NB4 (cell line): ENCODE data around the gene ACACB.

Experiments used
- DNase-seq: peaks from one replicate; pipeline ENCODE4 v3.0.0; 2010; ENCODE audit warnings: low read depth
- H3K4me3 ChIP-seq: one replicate; pipeline ENCODE4 v1.5.1; 2011; ENCODE audit warnings: mild to moderate bottlenecking, low read depth, low read length, moderate library complexity
- MAX ChIP-seq: IDR thresholded peaks from 2 replicates; pipeline ENCODE4 v1.6.1; 2011; ENCODE audit warnings: low read depth, low read length
- MYC ChIP-seq: IDR thresholded peaks from 2 replicates; pipeline ENCODE4 v1.6.1; 2011; ENCODE audit warnings: low read depth, low read length
- POLR2A ChIP-seq: IDR thresholded peaks from 2 replicates; pipeline ENCODE4 v1.6.1; 2011; ENCODE audit warnings: mild to moderate bottlenecking; ENCODE audit not compliant: insufficient read length; ENCODE audit errors: extremely low read depth
- TF ChIP-seq, protein P1 (sequence below): IDR thresholded peaks from one replicate; pipeline ENCODE4 v1.5.1; 2012; ENCODE audit warnings: low read depth, low read length

The ACACB gene

DNA sequence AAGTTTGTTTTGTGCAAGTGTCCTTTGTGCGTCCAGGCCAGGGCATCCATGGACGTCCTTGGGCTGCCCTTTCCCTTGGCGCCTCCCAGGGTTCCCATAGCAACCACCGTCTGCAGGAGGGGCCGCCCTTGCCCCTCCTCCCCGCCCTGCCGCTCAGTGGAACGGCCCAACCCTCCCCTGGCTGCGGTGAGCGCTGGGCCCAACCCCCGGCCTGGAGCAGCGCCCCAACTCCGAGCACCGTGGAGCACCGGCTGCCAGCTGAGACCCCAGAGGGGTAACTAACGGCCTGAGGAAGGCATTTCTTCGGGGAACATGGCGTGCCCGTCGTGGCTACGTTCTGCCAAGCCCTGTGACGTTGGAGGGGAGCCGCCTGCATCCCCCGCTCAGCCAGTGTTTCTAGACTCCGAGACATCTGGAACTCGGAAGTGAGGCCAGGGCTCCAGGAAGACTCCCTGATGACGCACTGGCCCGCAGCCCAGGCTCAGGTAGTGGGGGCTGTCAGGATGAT is 5.3 kb upstream of the ACACB start:
- TF ChIP-seq MYC (no peak), MAX (no peak), POLR2A (no peak)
- TF ChIP-seq, protein P1, sequence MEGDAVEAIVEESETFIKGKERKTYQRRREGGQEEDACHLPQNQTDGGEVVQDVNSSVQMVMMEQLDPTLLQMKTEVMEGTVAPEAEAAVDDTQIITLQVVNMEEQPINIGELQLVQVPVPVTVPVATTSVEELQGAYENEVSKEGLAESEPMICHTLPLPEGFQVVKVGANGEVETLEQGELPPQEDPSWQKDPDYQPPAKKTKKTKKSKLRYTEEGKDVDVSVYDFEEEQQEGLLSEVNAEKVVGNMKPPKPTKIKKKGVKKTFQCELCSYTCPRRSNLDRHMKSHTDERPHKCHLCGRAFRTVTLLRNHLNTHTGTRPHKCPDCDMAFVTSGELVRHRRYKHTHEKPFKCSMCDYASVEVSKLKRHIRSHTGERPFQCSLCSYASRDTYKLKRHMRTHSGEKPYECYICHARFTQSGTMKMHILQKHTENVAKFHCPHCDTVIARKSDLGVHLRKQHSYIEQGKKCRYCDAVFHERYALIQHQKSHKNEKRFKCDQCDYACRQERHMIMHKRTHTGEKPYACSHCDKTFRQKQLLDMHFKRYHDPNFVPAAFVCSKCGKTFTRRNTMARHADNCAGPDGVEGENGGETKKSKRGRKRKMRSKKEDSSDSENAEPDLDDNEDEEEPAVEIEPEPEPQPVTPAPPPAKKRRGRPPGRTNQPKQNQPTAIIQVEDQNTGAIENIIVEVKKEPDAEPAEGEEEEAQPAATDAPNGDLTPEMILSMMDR: no peak
- peak overlapping the region; percentile 61 for H3K4me3 ChIP-seq
- peak; percentile 89 for DNase-seq

DNA sequence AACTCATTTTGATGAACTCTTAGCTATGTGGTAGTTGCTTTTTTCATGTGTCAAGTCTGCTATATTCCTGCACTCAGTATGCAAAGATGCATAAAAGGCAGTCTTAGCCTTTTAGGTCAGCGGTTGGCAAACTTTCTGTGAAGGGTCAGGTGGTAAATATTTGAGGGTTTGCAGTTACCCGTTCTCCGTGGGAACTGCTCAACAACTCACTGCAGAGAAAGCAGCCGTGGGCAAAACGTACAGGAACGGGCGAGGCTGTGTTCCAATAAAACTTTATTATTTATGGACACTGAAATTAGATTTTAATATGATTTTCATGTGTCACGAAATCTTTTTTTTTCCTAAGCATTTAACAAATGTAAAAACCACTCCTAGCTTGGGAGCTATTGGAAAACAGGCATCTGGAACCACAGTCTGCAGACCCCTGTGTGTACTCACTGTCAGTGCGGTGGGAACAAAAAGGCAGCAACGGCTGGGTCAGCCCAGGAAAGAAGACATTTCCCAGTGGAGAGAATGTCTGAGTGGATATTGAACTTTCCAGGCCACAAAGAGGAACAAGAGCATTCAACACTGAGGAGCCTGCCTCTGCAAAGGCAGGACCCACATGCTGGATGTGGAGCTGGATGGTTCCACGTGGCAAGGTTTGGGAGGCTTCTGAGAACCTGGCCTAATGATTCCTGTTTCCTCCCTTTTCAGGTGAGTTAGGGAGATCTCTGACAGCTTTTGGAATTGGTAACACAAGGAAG is 3.5 kb upstream of the ACACB start:
- peak; percentile 58 for DNase-seq
- TF ChIP-seq MAX: no peak
- TF ChIP-seq MYC: no peak
- no peak for TF ChIP-seq POLR2A
- TF ChIP-seq, protein P1: no peak

GRCh38 chr12:109113661-109114321 is 2.6 kb upstream of the ACACB start:
- peak; percentile 43 for DNase-seq
- peak overlapping the region; percentile 19 for H3K4me3 ChIP-seq
- TF ChIP-seq MYC (no peak), POLR2A (no peak), MAX (no peak)
- TF ChIP-seq, protein P1: no peak

More for the DNA sequence above, 3.5 kb upstream of the ACACB start:
- peak overlapping the region; percentile 19 for H3K4me3 ChIP-seq

DNA sequence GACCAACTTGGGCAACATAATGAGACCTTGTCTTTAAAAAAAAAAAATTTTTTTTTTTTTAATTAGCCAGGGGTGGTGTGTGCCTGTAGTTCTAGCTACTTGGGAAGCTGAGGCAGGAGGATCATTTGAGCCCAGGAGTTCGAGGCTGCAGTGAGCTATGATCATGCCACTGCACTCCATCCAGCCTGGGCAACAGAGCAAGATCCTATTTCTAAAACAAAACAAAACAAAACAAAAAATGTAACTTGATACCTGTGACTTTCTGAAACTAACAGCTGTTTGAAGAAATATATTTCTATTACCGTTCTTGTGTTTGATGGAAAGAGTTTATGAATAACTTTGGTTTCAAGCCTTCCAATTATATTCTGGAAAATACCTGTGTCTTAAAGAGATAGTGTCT is 1.7 kb upstream of the ACACB start:
- H3K4me3 ChIP-seq: no peak overlapping the region
- no peak for TF ChIP-seq POLR2A
- no peak for TF ChIP-seq MYC
- TF ChIP-seq MAX: no peak
- TF ChIP-seq, protein P1: no peak
- DNase-seq: no peak

- H3K4me3 ChIP-seq: peak overlapping the region; percentile 16
- no peak for DNase-seq
These were observed 1.0 kb upstream of the ACACB start for GRCh38 chr12:109115404-109115757.

More at GRCh38 chr12:109115404-109115757, 1.0 kb upstream of the ACACB start:
- TF ChIP-seq MAX: no peak
- TF ChIP-seq, protein P1: no peak
- no peak for TF ChIP-seq MYC
- TF ChIP-seq POLR2A: no peak
